HG02610 (cell line): Measurements from ENCODE around the gene TNFRSF6B.
"Not testable (repeated sequence)": the region's sequence is repeated elsewhere in the genome, so short reads cannot be mapped to it uniquely, and the experiment has no call there.

Experiments used
- ATAC-seq: cut with Tn5 transposase; IDR thresholded peaks from one replicate; pipeline ENCODE4 v1.9.1; 2021; ENCODE audit warnings: mild to moderate bottlenecking, moderate library complexity; ENCODE audit not compliant: unreplicated experiment

The TNFRSF6B gene

GRCh38 chr20:63661959-63662812 is 34.3 kb upstream of the TNFRSF6B start:
- no peak for ATAC-seq

GRCh38 chr20:63662813-63663189 is 33.7 kb upstream of the TNFRSF6B start:
- ATAC-seq, result no peak

GRCh38 chr20:63663332-63664066 is 33.0 kb upstream of the TNFRSF6B start:
- ATAC-seq, result no peak

- ATAC-seq, result no peak
Measured at GRCh38 chr20:63664143-63664851, 32.2 kb upstream of the TNFRSF6B start.

GRCh38 chr20:63664861-63665594 is 31.4 kb upstream of the TNFRSF6B start:
- ATAC-seq, result no peak

- no peak for ATAC-seq
Measured at GRCh38 chr20:63665708-63666107, 30.7 kb upstream of the TNFRSF6B start.

- ATAC-seq, result no peak
Measured at GRCh38 chr20:63667858-63668257, 28.6 kb upstream of the TNFRSF6B start.

- ATAC-seq, result no peak
Measured at GRCh38 chr20:63668351-63668750, 28.1 kb upstream of the TNFRSF6B start.

- ATAC-seq, result not testable (repeated sequence)
Measured at GRCh38 chr20:63671695-63672094, 24.8 kb upstream of the TNFRSF6B start.

GRCh38 chr20:63672666-63673065 is 23.8 kb upstream of the TNFRSF6B start:
- ATAC-seq, result no peak

GRCh38 chr20:63673951-63674350 is 22.5 kb upstream of the TNFRSF6B start:
- no peak for ATAC-seq

GRCh38 chr20:63675681-63676368 is 20.6 kb upstream of the TNFRSF6B start:
- ATAC-seq, result no peak

GRCh38 chr20:63678071-63678470 is 18.4 kb upstream of the TNFRSF6B start:
- ATAC-seq, result no peak

GRCh38 chr20:63678667-63679465 is 17.6 kb upstream of the TNFRSF6B start:
- no peak for ATAC-seq

GRCh38 chr20:63679799-63680305 is 16.6 kb upstream of the TNFRSF6B start:
- ATAC-seq, result no peak

- no peak for ATAC-seq
Measured at GRCh38 chr20:63680427-63680826, 16.0 kb upstream of the TNFRSF6B start.

GRCh38 chr20:63680857-63681608 is 15.4 kb upstream of the TNFRSF6B start:
- ATAC-seq, result no peak

GRCh38 chr20:63681609-63682142 is 14.8 kb upstream of the TNFRSF6B start:
- ATAC-seq, result no peak
